Colonic mucosa (tissue), 4 donors: Measurements from ENCODE around the gene TUBB3. TPM values are rescaled to one million over a fixed set of nuclear protein-coding genes. Genes with fewer than 3 reads are reported as not detected.

Experiments used
- DNase-seq: peaks from one replicate; pipeline ENCODE4 v3.0.0-alpha.2; 2020
- H3K27ac ChIP-seq: fragments of 200-600 bp; one replicate; pipeline ENCODE4 v1.8.0; 2021
- H3K27me3 ChIP-seq: fragments of 200-600 bp; one replicate; pipeline ENCODE4 v1.8.0; 2021
- H3K36me3 ChIP-seq: fragments of 200-600 bp; one replicate; pipeline ENCODE4 v1.8.0; 2021
- H3K4me1 ChIP-seq: fragments of 200-600 bp; one replicate; pipeline ENCODE4 v1.8.0; 2021; ENCODE audit warnings: mild to moderate bottlenecking
- H3K4me3 ChIP-seq: fragments of 200-600 bp; one replicate; pipeline ENCODE4 v1.8.0; 2021
- H3K9ac ChIP-seq, 2 donors: one replicate each; pipeline ENCODE4 v1.7.0; 2013; ENCODE audit warnings: control low read depth in 2 of 2, low read depth in 2 of 2, low read length in 2 of 2
- H3K9me3 ChIP-seq: fragments of 200-600 bp; one replicate; pipeline ENCODE4 v1.8.0; 2021
- intact Hi-C: fragments of 100-400 bp; cut with DNase I; formaldehyde crosslinking; loops from one replicate; pipeline ENCODE4 v1.14.1; 2022
- total RNA-seq, 2 donors: library from RNA; stranded (reverse); fragmentation: NEBNext Ultra II Directional in 1 of 2; extraction: Animal tissue kit (Norgen Biotek cat#: 25700) in 1 of 2; gene quantifications; one replicate each; pipeline ENCODE4 v1.2.1, GENCODE V29; 2021
- TF ChIP-seq, protein P1 (sequence below): fragments of 200-600 bp; IDR thresholded peaks from one replicate; pipeline ENCODE4 v1.8.0; 2022; ENCODE audit warnings: antibody characterized with exemption, mild to moderate bottlenecking
- donor health status: healthy.
- donor health status: DM: no; HTN: no; CAD: no.
- donor health status: DM: no; HTN: no; CAD: no.

Gene TUBB3
- total RNA-seq, 2 donors from 2014 or later, result 3.2 to 8.0 TPM

GRCh38 chr16:89971495-89972243 lies 48.5 kb downstream of the TUBB3 start:
- H3K9ac ChIP-seq, result peak overlapping the region; percentile 91 to 96
- H3K4me3 ChIP-seq, result peak overlapping the region; percentile 98
- TF ChIP-seq, protein P1, sequence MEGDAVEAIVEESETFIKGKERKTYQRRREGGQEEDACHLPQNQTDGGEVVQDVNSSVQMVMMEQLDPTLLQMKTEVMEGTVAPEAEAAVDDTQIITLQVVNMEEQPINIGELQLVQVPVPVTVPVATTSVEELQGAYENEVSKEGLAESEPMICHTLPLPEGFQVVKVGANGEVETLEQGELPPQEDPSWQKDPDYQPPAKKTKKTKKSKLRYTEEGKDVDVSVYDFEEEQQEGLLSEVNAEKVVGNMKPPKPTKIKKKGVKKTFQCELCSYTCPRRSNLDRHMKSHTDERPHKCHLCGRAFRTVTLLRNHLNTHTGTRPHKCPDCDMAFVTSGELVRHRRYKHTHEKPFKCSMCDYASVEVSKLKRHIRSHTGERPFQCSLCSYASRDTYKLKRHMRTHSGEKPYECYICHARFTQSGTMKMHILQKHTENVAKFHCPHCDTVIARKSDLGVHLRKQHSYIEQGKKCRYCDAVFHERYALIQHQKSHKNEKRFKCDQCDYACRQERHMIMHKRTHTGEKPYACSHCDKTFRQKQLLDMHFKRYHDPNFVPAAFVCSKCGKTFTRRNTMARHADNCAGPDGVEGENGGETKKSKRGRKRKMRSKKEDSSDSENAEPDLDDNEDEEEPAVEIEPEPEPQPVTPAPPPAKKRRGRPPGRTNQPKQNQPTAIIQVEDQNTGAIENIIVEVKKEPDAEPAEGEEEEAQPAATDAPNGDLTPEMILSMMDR, result no peak
- H3K9me3 ChIP-seq, result no peaks in the 10 kb centered on the region
- no peaks in the 10 kb centered on the region for H3K27me3 ChIP-seq
- DNase-seq, result no peak
- intact Hi-C loops, result no loop called here
- H3K36me3 ChIP-seq, result no peaks in the 10 kb centered on the region
- H3K27ac ChIP-seq, result peak overlapping the region; percentile 93
- H3K4me1 ChIP-seq, result peaks cover 15% of the 10 kb centered on the region

DNA sequence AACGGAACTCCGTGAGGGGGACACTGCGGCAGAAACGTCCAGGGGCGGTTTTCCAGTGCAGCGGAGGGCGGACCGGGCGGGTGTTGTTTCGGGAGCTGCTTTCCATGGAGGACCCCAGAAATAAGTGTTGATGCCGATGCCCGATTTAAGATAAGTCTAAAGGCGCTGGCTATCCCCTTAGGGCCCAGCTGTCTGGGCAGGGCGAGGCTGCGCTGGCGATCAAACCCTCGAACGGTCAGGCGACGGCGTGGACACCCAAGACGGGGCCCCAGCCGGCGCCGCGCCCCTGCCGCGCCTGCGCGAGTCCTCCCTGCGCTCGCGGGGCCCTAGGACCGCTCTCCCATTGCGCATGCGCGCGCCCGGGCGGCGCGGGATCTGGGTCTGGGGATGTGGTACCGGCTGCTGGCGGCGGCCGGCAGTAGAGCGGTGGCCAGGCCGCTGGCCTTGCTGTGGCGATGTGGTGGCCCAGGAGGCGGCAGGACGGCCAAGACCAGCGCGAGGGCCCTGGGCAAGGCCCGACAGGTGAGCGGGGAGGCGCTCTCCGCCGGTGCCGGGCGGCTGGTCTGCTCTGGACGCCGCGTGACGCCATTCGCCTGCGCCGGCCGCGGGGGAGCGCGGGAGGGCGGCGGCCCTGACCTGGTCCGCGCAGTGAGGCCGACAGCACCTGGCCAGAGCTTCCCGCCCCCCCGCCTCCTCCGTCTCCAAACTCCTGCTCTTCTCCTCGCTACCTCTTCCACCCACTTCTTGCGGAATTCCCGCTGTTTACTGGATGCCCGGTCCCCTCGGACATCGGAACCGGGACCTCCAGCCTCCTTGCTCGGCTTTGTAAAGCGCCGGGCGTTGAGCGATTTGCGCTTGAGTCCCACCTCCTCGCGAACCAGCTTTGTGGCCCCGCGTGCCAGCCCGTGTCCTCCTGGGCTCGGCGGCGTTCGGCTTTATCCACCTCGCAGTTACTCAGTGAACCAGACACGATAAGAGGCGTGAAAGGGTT lies 49.4 kb downstream of the TUBB3 start:
- Histone ChIP-seq H3K27ac (peak overlapping the region; percentile 93), H3K4me1 (peaks cover 15% of the 10 kb centered on the region), H3K4me3 (peak overlapping the region; percentile 98), H3K9ac (peak overlapping the region; percentile 91 to 96), H3K27me3 (no peaks in the 10 kb centered on the region), H3K36me3 (no peaks in the 10 kb centered on the region), H3K9me3 (no peaks in the 10 kb centered on the region)
- TF ChIP-seq, protein P1, result no peak
- intact Hi-C loops, result no loop called here
- DNase-seq, result peak; percentile 93

- H3K36me3 ChIP-seq, result peaks cover 4% of the 10 kb centered on the region
- H3K9ac ChIP-seq, result peak overlapping the region; percentile 91 to 96
- no peaks in the 10 kb centered on the region for H3K9me3 ChIP-seq
- H3K27ac ChIP-seq, result peak overlapping the region; percentile 93
- H3K4me3 ChIP-seq, result peak overlapping the region; percentile 98
- TF ChIP-seq, protein P1, result no peak
- no peak for DNase-seq
- intact Hi-C loops, result no loop called here
- H3K4me1 ChIP-seq, result peaks cover 15% of the 10 kb centered on the region
- H3K27me3 ChIP-seq, result no peaks in the 10 kb centered on the region
These were observed 50.1 kb downstream of the TUBB3 start for GRCh38 chr16:89973235-89973634.

DNA sequence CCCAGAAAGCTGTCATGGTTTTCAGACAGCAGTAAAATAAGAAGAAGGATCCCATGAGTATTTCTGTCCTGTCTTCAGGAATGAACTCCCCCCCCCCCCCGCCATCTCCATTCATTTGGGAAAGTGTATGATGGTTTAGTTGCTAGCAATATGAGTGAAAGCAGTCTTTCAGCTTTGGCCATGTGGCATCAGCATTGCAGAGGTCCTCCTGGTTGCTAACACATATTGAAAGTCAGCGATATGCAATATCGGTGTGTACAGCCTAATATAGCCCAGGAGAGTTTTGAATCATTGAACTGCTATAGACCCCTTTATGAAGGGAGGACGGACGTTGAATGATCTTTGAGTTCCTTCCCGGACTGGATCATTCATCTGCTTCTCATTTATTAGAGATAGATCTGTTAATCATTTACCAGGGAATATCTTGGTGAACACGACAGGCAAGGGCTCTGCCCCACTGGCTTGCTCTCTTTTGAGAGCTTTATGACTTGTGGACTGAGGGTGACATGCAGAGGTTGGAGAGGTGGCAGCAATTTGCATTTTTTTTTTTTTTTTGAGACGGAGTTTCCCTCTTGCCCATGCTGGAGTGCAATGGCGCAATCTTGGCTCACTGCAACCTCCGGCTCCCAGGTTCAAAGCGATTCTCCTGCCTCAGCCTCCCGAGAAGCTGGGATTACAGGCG lies 50.7 kb downstream of the TUBB3 start:
- no peaks in the 10 kb centered on the region for H3K9me3 ChIP-seq
- H3K27me3 ChIP-seq, result no peaks in the 10 kb centered on the region
- TF ChIP-seq, protein P1, result no peak
- peak overlapping the region; percentile 98 for H3K4me3 ChIP-seq
- intact Hi-C loops, result no loop called here
- H3K9ac ChIP-seq, result peak overlapping the region in 1 of 2 donors; percentile 96
- H3K27ac ChIP-seq, result peak overlapping the region; percentile 93
- peaks cover 15% of the 10 kb centered on the region for H3K4me1 ChIP-seq
- peak; percentile 61 for DNase-seq
- H3K36me3 ChIP-seq, result peaks cover 4% of the 10 kb centered on the region

DNA sequence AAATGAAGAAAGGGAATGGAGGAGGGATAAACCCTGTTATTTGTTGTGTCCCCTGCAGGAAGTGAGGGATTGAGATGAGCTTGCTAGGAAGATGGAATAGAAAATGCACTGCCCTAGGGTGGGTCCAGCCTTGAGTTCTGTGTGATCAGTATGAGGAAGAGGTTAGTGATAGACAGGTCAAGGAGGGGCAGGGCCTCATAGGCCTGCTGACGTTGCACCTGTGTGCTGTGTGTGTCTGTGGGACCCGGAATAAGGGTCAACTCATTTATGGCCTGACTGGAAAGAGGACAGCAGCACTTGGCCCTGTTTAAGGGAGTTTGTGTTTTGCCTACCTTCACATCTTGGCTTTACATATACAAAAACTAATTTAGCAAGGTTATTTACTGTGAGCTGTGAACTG lies 51.7 kb downstream of the TUBB3 start:
- Histone ChIP-seq H3K4me3 (no peak overlapping the region), H3K36me3 (peaks cover 4% of the 10 kb centered on the region), H3K9me3 (no peaks in the 10 kb centered on the region), H3K9ac (peak overlapping the region in 1 of 2 donors; percentile 28), H3K27ac (peak overlapping the region; percentile 93), H3K4me1 (peaks cover 15% of the 10 kb centered on the region), H3K27me3 (no peaks in the 10 kb centered on the region)
- intact Hi-C loops, result no loop called here
- DNase-seq, result peak; percentile 36
- TF ChIP-seq, protein P1, result no peak
